IPS DF 19.7 (cell line): ENCODE measurements around the gene PSMD1.
A peak's percentile ranks its signal among the peaks of the same experiment; 100 is the strongest.

ENCODE experiments used
- DNase-seq: peaks from one replicate; pipeline ENCODE4 v3.0.0-alpha.2; 2013; ENCODE audit warnings: low read depth, low spot score

PSMD1 gene

GRCh38 chr2:231034291-231034882, 22.3 kb upstream of the PSMD1 start:
- no peak for DNase-seq

DNA sequence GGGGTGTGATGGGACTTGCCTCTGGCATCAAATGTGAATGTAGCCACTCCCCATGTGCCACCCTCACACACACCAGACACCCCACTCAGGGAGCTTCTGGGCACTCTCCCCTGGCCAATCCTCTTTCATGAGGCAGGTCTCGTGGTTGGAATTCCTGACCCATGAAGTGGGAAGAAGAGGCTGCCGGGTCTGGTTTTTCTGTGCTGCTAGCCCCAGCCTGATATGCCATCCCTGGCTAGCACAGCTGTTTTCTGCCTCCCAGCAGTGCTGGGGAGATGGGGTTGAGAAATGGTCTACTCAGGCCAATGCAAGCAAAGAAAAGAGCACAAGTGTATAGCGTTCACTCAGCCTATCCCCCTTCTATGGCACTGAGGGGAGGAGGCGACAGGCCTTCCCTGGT, 20.5 kb upstream of the PSMD1 start:
- DNase-seq = no peak

GRCh38 chr2:231036578-231037106, 20.0 kb upstream of the PSMD1 start:
- no peak for DNase-seq

- DNase-seq = no peak
Measured at GRCh38 chr2:231037202-231037730, 19.4 kb upstream of the PSMD1 start, which contains the start of gene C2orf72. Gene C2orf72, plus strand, starts transcription at chr2:231037523. Its CDS starts 43 bp downstream, at chr2:231037566.

- DNase-seq = no peak
Measured at GRCh38 chr2:231037731-231038482, 18.8 kb upstream of the PSMD1 start.

GRCh38 chr2:231038483-231039293, 18.0 kb upstream of the PSMD1 start:
- DNase-seq = no peak

- DNase-seq = no peak
Measured at GRCh38 chr2:231039294-231039664, 17.4 kb upstream of the PSMD1 start.

DNA sequence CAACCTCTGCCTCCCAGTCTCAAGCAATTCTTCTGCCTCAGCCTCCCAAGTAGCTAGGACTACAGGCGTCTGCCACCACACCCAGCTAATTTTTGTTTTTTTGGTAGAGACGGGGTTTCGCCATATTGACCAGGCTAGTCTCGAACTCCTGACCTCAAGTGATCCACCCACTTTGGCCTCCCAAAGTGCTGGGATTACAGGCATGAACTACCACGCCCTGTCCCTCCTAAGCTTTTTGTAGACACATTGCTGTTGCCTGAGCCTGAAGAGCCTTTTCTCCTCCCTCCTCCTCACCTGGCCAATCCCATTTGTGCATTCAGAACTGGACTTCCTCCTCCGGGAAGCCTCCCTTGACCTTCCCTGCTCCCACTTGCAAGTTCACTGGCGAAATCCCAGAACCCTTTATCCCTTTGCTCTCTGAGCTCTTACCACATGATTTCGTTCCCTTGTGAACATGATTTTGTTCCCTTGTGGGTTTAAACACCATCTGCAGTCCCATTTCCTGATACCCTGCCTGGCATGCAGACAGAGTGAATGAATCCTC, 16.8 kb upstream of the PSMD1 start:
- no peak for DNase-seq

- DNase-seq = no peak
Measured at GRCh38 chr2:231041061-231041689, 15.5 kb upstream of the PSMD1 start.

DNA sequence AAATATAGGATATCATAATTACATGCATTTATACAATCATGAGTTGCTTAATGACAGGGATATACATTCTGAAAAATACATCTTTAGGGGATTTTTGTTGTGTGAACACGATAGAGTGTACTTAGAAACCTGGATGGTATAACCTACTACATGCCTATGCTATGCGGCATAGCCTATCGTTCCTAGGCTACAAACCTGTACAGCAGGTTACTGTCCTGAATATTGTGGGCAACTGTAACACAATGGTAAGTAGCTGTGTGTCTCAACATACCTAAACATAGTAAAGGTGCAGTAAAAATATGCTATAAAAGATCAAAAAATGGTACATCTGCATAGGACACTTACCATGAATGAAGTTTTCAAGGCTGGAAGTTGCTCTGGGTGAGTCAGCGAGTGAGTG, 12.9 kb upstream of the PSMD1 start:
- no peak for DNase-seq

DNA sequence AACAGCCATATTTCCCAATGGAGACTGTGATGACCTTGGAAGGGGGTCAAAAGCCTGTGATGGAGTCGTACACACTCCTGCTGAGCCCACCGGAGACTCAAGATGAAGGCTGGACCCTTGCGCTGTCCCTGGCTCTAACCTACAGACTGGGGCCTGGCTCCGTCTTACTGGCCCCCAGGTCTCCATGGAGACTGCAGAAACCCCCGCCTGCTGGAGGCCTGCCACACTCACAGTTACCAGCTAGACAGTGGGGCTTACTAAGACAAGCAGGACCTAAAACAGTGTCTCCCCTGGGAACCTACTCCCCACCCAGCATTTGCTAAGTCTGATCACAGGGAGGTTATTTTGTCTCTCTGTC, 9.8 kb upstream of the PSMD1 start:
- DNase-seq = no peak

DNA sequence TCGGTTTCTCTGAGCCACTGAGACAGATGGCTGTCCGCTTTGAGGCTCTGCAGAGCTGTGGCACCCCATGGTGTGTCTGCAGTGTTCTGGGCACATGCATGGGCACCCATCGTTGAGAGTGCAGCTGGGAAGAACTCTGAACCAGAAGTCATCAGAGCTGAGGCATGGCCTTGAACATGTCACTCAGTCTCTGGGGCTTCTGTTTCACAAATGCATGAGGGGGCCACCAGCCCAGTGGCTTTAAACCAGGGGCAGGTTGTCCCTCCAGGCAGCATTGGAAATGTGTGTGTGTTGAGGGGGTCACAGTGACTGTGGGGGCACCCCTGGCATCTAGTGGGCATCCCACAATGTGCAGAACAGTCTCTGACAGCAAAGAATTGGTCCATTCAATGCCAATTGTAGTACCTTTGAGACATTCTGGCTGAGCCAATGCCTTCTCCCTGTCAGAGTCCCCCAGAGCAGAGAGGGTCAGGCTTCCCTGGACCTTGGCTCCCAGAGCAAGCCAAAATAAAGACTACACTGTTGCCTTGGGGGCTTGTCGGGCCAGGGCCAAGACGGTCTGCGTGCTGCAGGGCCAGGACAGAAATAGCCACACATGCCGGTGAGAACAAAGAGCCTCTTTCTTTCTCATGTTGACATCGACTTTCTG, 9.3 kb upstream of the PSMD1 start:
- DNase-seq = no peak

GRCh38 chr2:231047923-231048915, 8.4 kb upstream of the PSMD1 start:
- no peak for DNase-seq

GRCh38 chr2:231049286-231050017, 7.2 kb upstream of the PSMD1 start:
- DNase-seq = no peak

DNA sequence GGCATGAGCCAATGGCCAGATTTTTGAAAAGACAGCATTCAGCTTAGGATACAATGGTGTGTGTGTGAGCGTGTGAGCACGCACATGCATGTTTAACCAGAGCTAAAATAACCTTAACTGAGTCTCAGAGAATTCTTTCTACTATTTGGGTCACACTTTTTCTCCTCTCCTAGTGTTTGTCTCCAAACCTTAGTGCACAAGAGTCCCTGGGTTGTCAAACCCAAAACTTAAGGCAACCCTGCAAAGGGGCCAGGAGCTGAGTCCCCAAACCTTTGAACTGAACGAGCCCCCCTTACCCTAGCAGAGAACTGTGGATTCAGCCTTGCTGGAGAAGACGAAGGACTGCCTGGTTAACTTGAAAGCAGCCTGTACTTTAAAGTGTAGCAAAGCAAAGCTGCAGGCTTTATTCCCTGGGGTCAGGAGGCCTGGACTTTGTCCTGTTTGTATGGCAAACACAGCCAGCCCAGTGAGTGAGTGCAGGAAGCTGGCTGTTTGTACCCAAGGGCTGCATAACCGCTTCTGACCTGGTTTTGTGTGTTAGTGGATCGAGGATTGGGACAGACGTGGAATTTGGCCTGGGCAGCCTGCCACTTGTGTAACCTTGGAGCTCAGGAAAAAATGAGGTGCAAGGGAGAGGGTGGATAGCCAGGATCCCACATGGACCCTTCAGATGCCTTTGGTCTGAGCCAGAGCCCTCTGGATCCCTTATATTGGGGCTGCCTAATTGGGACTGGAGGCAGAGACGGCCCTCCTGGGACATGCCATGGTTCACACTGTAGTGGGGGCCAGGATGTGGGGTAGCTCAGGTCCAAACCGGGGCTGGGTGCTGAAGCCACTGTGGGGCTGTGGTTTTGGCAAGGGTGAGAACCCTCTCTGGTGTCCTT, 6.4 kb upstream of the PSMD1 start:
- no peak for DNase-seq

- no peak for DNase-seq
Measured at GRCh38 chr2:231051116-231051515, 5.6 kb upstream of the PSMD1 start.

- DNase-seq = peak; percentile 60
Measured at GRCh38 chr2:231052494-231053451, 3.9 kb upstream of the PSMD1 start.
